NCI-H345 treated with DMSO at 0.1 percent for 48 hours (cell line): ENCODE measurements around the gene S1PR5.
"Not testable (repeated sequence)": the region's sequence is repeated elsewhere in the genome, so short reads cannot be mapped to it uniquely, and the experiment has no call there.

ENCODE experiments used
- DNase-seq: peaks from one replicate; lab custom pipeline; 2025; ENCODE audit not compliant: unreplicated experiment; lab: John Stamatoyannopoulos, UW

S1PR5 gene, protein sequence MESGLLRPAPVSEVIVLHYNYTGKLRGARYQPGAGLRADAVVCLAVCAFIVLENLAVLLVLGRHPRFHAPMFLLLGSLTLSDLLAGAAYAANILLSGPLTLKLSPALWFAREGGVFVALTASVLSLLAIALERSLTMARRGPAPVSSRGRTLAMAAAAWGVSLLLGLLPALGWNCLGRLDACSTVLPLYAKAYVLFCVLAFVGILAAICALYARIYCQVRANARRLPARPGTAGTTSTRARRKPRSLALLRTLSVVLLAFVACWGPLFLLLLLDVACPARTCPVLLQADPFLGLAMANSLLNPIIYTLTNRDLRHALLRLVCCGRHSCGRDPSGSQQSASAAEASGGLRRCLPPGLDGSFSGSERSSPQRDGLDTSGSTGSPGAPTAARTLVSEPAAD

DNA sequence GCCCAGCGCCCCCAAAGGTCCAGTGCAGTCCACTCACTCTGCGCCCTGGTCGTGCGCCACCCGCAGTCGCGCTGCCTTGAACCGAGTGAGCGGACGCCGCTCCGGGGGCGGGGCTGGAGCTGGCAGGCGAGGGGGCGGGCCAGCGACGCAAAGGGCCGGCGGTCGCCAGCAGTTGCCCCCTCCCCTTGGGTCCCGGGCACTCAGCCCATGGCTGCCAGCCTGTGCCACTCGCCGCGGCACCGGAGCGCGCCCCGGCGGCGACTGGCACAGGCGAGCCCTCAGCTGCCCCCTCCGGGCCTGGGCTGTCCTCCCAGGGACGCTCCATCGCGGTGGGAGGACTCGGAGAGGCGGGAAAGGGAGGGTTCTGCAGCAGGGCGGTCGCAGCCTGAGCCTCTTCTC, at the start of gene S1PR5:
TSS of gene S1PR5 (minus strand) at position 87 of the 399 bp plus-strand sequence. CDS start 2,436 bp downstream, outside the sequence.
- DNase-seq: no peak

DNA sequence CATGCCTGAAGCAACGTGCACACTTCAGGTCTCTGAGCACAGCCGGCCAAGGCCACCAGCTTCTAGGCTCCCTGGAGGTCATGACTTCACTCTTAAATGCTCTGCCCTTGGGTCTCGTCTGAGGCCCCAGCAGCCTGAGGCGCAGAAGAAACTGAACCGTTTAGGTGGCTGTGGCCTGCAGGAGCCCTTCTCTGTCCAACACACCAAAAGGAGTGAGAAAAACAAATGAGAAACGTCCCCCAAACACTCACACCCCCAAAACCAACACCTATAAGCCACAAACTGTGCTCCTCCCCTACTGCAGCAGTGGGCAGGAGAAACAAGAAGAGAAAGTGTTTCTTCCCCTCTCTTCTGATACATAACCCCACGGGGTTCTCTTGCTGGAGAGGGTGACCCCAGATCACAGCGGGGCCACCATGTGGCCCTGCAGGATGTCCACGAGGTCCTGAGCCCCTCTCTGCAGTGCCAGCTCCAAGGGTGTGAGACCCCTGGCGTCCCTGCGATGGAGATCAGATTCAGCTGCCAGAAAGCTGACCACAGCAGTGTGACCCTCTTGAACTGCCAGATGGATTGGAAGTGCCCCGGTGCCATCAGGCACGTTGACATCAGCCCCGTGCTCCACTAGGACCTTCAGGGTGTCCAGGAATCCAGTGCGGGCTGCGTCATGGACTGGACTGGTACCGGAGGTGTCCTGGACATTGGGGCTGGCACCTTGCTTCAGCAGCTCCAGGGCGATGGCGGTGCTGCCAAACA, 49.6 kb upstream of the S1PR5 start:
- no peak for DNase-seq

DNA sequence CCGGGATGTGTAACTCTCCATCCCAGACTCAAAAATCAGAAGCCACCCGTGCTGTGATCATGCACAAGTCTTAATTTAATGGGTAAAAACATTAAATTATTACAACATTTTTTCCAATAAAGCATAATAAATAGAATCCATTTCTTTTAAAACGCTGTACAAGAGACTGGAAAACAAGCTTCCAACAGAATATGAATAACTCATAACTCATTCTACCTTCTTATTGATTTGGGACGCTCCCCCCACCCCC, 49.1 kb upstream of the S1PR5 start:
- DNase-seq: no peak

DNA sequence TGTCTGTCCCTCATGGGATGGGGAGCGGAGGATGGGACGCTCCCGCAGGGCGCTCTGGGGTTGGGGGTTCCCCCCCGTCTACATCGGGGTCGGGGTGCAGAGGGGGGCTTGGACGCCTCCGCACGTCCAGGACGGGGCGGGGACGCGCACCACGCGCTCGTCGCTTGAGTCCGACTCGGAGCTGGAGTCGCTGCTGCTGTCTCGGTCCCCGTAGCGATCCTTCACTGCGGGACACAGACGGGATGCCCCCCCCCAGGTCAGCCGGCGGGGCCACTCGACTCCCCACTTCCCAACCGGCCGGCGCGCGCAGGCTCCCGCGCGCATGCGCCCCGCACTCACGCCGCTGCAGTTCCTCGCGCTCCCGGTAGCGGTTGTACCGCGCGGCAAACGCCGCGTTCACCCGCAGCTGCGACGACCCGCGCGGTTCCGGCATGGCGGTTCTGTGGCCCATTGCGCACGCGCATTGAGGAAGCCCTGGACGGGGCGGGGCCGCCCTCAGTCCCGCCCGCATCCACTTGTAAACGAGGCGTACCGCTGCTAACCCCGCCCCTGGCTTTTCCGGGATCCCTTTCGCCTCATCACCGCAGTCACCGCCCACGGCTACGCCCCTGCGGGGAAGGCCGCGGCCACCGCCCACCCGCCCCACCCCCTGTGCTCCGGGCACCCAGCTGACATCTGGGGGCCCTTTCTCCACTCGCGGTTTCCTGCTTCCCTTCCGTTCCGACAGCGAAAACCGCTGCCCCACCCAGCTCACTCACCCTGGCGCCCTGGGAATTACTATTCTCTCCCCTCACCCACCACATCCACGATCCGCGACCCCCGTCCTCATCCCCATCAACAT, 48.5 kb upstream of the S1PR5 start, which contains the start of gene KRI1:
TSS of gene KRI1 (minus strand) at position 444 of the 841 bp plus-strand sequence. CDS start at position 433, 11 bp downstream.
- peak; percentile 93 for DNase-seq

DNA sequence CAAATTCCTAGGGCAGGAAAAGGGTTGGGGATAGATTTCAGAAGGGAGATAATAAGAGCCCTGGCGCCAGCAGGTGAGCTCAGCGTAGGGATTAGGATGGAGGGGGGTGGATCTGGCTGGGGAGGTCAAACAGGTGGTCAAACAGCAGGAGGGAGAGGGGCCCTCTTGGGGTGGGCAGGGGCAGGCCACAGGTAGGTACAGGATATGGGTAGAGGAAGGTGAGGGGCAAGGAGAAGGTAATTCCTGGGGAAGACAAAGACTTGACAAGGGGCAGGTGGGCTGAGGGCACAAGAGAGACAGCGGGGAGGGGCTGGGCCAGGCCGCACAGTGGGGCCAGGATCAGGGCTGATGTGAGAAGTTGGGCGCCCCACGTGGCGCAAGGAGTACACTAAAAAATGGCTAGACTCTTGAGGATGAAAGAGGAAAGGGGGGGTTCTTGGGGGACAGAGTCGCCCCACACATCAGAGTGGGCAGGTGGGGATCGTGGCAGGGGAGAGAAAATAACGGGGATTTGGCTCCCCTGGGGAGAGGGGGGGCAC, 47.9 kb upstream of the S1PR5 start:
- no peak for DNase-seq

DNA sequence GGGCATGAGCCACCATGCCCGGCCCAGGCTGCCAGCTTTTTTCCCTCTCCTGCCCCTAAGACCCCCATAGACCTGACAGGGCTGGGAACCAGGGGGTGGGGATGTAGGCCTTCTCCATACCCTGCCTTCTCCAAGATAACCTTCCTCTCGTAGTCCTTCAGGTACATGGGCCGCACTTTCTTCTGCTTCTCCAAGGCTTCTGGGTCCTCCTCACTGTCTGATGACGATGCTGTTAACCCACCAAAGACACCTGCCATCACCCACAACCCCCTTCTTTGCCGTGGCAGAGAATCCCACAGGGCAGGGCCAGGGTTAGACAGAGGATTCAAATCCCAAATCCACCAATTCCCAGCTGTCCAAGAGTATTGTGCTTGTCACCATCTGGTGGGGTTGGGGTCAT, 45.4 kb upstream of the S1PR5 start:
- no peak for DNase-seq

DNA sequence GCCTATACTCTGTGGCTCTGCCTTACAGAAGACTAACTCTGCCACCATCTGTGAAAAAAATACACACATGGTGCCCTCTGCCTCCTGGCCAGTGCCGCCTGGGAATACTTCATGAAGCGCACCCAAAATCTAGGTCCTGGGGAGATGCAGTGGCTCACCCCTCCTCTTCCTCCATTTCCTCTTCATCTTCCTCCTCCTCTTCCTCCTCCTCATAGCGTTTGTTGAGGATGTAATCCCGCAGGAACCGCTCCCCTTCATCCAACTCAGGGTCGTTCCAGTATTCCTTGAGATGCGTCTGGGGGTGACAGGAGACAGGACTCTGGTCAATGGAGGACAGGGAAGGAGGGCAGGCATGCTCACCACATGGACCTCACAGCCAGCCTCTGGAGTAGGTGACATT, 42.9 kb upstream of the S1PR5 start:
- no peak for DNase-seq

DNA sequence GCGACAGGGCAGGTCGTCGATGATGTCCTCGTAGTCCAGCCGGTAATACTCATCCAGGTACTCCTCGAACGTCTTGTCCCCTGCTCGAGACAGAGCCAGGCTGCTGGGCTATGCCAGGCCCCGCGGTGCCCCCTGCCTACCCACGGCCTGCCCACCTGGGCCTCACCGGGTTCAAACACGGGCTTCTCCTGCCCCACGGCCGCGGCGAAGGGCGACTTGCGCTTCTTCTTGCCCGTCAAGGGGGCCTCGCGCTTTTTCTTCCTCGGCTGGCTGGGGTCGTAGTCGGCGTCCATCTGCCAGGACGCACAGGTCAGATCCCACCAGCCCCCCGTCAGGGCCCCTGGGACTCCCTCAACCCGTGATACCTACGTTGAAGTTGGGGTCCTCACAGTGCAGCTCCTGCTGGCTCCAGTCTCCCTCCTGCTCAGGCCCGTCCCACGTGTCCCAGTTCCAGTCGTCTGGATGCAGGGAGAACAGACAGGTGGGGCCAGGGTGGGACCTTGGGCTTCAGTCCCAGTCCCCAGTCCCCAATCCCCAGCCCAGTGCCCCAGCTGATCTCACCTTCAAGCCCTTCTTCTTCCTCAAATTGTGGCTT, 40.5 kb upstream of the S1PR5 start:
- no peak for DNase-seq

DNA sequence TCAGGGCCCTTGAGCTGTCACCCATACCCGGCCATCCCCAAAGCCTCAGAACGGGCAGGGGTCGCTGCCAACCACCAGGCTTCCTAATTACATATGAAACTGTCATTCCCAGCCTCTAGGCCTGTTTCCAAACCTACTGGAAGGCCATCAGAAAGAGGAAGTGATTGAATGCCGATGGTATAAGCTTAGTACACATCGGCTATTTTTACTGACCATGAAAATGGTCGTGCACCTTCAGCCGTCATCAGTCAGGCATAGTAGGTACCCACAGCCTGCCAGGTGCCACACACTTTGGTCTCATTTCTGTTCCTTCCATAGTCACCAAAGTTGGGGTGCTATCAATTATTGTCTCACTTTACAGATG, 38.3 kb upstream of the S1PR5 start:
- no peak for DNase-seq

DNA sequence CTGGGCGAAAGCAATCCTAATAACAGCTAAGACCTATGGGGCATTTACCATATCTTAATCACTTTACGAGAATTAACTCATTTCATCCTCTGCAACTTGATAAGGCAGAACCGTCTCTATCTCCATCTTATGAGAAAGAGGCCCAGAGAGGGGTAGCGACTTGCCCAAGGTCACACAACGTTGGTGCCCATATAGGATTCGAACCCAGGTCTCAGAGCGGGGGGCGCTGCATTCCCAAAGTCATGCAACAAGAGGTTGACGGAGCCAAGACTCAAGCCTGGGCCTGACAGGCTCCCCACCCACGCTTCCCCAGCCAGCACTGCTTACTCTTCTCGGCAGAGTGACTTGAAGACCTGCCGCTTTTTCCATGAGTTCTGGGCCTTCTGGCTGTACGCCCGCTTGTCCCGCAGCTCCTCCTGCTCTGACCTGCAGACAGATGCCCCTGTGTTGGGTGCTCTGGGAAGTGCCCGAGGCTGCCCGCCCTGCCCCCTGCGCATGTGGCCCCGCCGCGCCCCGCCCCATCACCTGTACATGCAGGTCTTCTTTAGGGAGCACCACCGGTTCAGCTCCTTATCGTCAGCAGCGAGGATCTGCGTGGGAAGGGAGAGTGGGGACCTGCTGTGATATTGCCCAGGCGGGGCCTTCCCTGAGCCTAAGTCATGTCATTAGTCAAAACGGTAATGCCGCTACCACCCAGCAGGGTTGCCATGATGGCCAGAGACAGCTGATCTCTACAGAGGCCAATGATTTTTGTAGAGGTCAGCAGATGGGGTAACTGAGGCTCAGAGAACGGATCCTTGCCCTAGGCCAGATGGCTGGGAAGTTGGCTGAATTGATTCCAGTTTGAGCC, 37.7 kb upstream of the S1PR5 start:
- no peak for DNase-seq

DNA sequence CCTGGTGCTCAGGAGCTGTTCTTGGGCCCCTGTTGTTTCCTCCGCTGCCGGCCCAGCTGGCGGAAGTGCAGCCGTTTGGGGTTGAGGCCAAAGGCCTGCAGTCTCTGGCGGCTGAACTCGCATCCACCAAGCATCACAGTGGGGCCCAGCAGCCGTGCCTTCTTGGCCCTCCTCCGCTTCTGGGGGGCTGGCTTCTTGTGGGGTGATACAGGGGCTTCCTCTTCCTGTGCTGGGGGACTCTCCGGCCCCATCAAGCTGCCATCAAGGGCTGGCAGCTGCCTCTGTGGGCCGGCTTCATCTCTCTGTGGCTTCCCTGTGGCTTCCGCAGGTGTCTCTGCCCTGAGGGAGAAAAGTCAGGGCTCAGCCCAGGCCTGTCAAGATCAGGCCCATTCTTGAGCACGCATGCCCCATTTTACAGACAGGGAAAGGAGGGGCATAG, 36.7 kb upstream of the S1PR5 start:
- no peak for DNase-seq

DNA sequence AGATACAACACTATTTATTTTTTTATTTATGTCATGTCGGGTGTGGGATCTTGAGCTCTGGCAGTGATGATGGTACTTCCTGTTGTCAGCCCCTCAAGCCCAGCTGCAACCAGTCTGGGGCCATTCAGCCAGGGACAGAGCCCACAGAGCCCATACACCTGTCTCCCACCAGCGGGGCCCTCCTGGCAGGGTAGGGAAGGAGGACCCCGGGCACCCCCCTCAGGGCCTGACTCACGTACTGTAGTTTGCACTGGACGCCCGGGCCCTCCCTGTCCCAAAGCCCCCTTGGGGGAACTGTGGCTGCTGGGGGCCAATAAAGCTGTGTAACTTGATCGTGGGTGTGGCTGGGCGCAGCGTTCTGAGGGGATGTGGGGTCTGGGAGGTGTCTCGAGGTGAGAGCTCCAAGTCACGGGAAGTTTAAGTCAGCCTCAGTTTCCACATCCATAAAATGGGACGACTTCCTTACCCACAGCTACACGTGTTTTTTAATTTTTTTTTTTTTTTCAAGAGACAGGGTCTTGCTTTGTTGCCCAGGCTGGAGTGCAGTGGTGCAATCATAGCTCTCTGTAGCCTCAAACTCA, 35.9 kb upstream of the S1PR5 start:
- DNase-seq: no peak

DNA sequence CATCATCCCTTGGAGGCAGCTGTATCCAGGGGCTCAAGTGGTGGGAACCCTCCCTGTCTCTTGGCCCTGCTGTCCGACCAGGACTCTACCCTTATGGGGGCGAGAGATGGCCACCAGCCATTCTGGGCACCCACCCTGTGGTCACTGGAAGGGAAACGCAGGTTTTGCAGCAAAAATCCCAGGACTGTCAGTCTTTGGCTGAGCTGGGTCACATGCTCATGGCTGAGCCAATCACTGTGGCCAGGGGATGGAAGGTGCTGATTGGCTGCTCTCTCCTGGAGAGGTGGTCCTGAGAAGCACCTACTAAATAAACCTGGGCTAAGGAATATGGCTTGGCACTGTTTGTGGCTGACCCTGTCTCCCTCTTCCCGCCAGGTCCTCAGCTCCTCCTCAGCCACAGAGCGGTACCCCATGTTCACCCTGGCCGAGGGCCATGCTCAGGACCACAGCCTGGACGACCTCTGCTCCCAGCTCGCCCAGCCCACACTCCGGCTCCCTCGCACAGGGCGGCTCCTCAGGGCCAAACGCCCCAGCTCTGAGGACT, 35.3 kb upstream of the S1PR5 start:
- peak; percentile 11 for DNase-seq

DNA sequence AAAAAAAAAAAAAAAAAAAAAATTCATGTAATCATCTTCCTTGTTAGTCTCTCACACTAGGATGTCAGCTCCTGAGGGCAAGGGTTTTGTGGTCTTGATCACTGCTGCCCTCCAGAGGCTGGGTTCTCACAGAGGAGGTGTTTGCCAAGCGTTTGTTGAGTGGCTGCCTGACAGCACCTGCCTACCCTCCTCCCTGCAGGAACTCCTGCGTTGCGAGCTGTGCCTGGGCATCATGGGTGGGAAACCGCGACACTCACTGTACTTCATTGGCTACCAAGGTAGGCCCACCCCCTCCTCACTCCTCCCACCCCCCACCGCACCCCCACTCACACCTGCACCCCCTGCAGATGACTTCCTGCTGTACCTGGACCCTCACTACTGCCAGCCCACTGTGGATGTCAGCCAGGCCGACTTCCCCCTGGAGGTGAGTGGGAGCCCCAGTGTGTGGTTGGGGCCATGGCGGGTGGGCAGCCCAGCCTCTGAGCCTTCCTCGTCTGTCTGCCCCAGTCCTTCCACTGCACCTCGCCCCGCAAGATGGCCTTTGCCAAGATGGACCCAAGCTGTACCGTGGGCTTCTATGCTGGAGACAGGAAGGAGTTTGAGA, 34.6 kb upstream of the S1PR5 start:
- DNase-seq: no peak

DNA sequence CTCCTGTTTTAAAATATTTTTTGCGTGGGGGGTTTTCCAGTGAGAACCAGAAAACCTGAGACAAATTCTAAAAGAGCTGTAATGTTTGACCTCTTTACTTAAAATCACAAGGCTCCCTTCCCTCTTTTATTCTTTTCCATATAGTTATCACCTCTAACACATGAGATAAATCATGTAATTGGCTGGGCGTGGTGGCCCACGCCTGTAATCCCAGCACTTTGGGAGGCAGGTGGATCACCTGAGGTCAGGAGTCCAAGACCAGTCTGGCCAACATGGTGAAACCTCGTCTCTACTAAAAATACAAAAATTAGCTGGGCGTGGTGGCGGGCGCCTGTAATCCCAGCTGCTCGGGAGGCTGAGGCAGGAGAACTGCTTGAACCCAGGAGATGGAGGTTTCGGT, 33.8 kb upstream of the S1PR5 start:
- DNase-seq: not testable (repeated sequence)

DNA sequence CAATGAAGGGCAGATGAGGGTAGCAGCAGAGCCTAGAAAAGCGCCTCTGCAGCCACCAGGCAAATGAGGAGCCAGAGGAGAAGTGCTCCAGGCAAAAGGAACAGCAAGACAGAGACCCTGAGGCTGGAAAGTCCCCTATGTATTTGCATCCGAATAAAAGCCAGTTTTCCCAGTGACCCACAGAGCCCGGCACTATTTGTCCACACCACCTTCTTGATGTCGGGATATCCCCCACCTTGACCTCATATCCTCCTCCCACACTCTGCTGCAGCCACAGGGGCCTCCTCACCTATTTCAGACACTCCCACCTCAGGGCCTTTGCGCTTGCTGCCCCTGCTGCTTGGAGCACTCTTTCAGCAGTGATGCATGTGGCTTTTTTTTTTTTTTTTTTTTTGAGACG, 33.1 kb upstream of the S1PR5 start:
- DNase-seq: no peak

DNA sequence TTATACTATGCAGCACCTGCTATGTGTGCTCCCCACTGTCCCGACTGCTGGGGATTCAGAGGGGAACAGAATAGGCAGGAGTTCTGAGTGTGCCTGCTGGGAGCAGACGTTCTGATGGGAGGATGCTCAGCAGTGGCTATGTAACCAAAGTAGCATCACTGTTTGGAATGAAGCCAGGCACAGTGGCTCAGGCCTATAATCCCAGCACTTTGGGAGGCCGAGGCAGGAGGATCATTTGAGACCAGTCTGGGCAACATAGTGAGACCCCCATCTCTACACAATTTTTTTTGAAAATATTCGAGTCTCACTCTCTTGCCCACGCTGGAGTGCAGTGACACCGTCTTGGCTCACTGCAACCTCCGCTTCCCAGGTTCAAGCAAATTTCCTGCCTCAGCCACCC, 32.5 kb upstream of the S1PR5 start:
- DNase-seq: no peak

DNA sequence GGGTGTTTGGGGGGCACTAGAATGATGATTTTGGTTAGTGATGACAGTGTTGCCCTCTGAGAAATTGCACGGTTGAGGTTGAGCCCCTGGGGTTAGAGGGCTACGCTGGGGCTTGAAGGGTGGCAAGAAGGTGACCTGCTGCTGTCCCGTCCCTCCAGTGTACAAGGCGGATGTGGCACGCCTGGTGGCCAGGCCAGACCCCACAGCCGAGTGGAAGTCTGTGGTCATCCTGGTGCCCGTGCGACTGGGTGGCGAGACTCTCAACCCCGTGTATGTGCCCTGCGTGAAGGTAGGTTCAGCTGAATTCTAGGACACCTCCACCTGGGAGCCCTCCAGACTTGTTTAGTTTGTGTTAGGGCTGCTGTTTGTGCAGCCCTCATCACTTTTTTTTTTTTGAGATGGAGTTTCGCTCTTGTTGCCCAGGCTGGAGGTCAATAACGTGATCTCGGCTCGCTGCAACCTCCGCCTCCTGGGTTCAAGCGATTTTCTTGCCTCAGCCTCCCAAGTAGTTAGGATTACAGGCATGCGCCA, 31.6 kb upstream of the S1PR5 start:
- DNase-seq: no peak

DNA sequence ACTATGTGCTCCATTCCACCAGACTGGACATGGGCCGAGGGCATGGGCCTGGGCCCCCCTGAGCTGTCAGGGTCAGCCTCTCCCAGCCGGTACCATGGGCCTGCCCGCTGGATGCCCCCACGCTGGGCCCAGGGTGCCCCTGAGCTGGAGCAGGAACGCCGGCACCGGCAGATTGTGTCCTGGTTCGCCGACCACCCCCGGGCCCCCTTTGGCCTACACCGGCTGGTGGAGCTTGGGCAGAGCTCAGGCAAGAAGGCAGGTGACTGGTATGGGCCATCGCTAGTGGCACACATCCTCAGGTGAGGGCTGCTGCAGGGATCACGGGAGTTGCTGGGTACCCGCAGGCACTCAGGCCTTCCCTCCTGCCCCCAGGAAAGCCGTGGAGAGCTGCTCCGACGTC, 29.6 kb upstream of the S1PR5 start:
- no peak for DNase-seq
